ENCODE measurements around the gene FLCN.

The FLCN gene

GRCh38 chr17:17227608-17228520, 9.1 kb downstream of the FLCN start:
- Mint-ChIP-seq H3K36me3 (peaks cover 66 to 68% of the 10 kb centered on the region in 2 donors), H3K9me3 (no peaks in the 10 kb centered on the region), H3K4me1 (peaks cover 8 to 9% of the 10 kb centered on the region in 2 donors), H3K27ac (no peak overlapping the region), H3K27me3 (no peaks in the 10 kb centered on the region), H3K4me3 (no peak overlapping the region)
- no peak for DNase-seq
- ATAC-seq (replicated peaks): no peak

- H3K27ac Mint-ChIP-seq: no peak overlapping the region
- H3K9me3 Mint-ChIP-seq: no peaks in the 10 kb centered on the region
- H3K27me3 Mint-ChIP-seq: no peaks in the 10 kb centered on the region
- DNase-seq (no peak), ATAC-seq (replicated peaks) (no peak)
- peaks cover 60 to 65% of the 10 kb centered on the region in 2 donors for H3K36me3 Mint-ChIP-seq
- H3K4me1 Mint-ChIP-seq: peaks cover 0 to 6% of the 10 kb centered on the region in 2 donors
- H3K4me3 Mint-ChIP-seq: no peak overlapping the region
Measured at GRCh38 chr17:17226451-17227265, 10.3 kb downstream of the FLCN start.

- Mint-ChIP-seq H3K36me3 (peaks cover 62 to 68% of the 10 kb centered on the region in 2 donors), H3K9me3 (no peaks in the 10 kb centered on the region), H3K27ac (no peak overlapping the region), H3K4me3 (no peak overlapping the region), H3K4me1 (peaks cover 0 to 5% of the 10 kb centered on the region in 2 donors), H3K27me3 (no peaks in the 10 kb centered on the region)
- no peak for DNase-seq
- no peak for ATAC-seq (replicated peaks)
Measured at GRCh38 chr17:17225901-17226300, 11.1 kb downstream of the FLCN start.

- Mint-ChIP-seq H3K4me1 (peaks cover 0 to 4% of the 10 kb centered on the region in 2 donors), H3K9me3 (no peaks in the 10 kb centered on the region), H3K27ac (no peak overlapping the region), H3K4me3 (no peak overlapping the region), H3K36me3 (peaks cover 67 to 68% of the 10 kb centered on the region in 2 donors), H3K27me3 (no peaks in the 10 kb centered on the region)
- DNase-seq (no peak), ATAC-seq (replicated peaks) (no peak)
Measured at GRCh38 chr17:17224137-17224536, 12.8 kb downstream of the FLCN start.

- DNase-seq (no peak), ATAC-seq (replicated peaks) (no peak)
- Mint-ChIP-seq H3K27me3 (no peaks in the 10 kb centered on the region), H3K27ac (no peak overlapping the region), H3K4me3 (no peak overlapping the region), H3K9me3 (no peaks in the 10 kb centered on the region), H3K4me1 (peaks cover 0 to 2% of the 10 kb centered on the region in 2 donors), H3K36me3 (peaks cover 66 to 68% of the 10 kb centered on the region in 2 donors)
Measured at GRCh38 chr17:17223736-17224135, 13.2 kb downstream of the FLCN start.

GRCh38 chr17:17221329-17221728, 15.6 kb downstream of the FLCN start:
- Mint-ChIP-seq H3K4me3 (no peak overlapping the region), H3K27me3 (no peaks in the 10 kb centered on the region), H3K4me1 (peaks cover 0 to 2% of the 10 kb centered on the region in 2 donors), H3K9me3 (no peaks in the 10 kb centered on the region), H3K36me3 (peaks cover 67 to 76% of the 10 kb centered on the region in 2 donors), H3K27ac (no peak overlapping the region)
- ATAC-seq (replicated peaks) (no peak), DNase-seq (no peak)

- H3K4me1 Mint-ChIP-seq: peaks cover 0 to under 1% of the 10 kb centered on the region in 2 donors
- DNase-seq: no peak
- H3K9me3 Mint-ChIP-seq: no peaks in the 10 kb centered on the region
- H3K4me3 Mint-ChIP-seq: no peak overlapping the region
- H3K27me3 Mint-ChIP-seq: no peaks in the 10 kb centered on the region
- H3K36me3 Mint-ChIP-seq: peaks cover 67 to 75% of the 10 kb centered on the region in 2 donors
- no peak for ATAC-seq (replicated peaks)
- no peak overlapping the region for H3K27ac Mint-ChIP-seq
Measured at GRCh38 chr17:17220529-17220928, 16.4 kb downstream of the FLCN start.

- Mint-ChIP-seq H3K4me3 (no peak overlapping the region), H3K27ac (no peak overlapping the region), H3K36me3 (peaks cover 56 to 69% of the 10 kb centered on the region in 2 donors), H3K9me3 (no peaks in the 10 kb centered on the region), H3K4me1 (no peaks in the 10 kb centered on the region), H3K27me3 (no peaks in the 10 kb centered on the region)
- DNase-seq (no peak), ATAC-seq (replicated peaks) (no peak)
Measured at GRCh38 chr17:17217995-17218394, 19.0 kb downstream of the FLCN start.

- no peaks in the 10 kb centered on the region for H3K9me3 Mint-ChIP-seq
- DNase-seq (no peak), ATAC-seq (replicated peaks) (no peak)
- no peak overlapping the region for H3K27ac Mint-ChIP-seq
- no peak overlapping the region for H3K4me3 Mint-ChIP-seq
- H3K36me3 Mint-ChIP-seq: peaks cover 54 to 68% of the 10 kb centered on the region in 2 donors
- H3K4me1 Mint-ChIP-seq: no peaks in the 10 kb centered on the region
- H3K27me3 Mint-ChIP-seq: no peaks in the 10 kb centered on the region
Measured at GRCh38 chr17:17216776-17217175, 20.2 kb downstream of the FLCN start.

- Mint-ChIP-seq H3K36me3 (peaks cover 52 to 63% of the 10 kb centered on the region in 2 donors), H3K9me3 (no peaks in the 10 kb centered on the region), H3K27ac (no peak overlapping the region), H3K4me3 (no peak overlapping the region), H3K4me1 (no peaks in the 10 kb centered on the region), H3K27me3 (no peaks in the 10 kb centered on the region)
- no peak for ATAC-seq (replicated peaks)
- DNase-seq: no peak
Measured at GRCh38 chr17:17216236-17216635, 20.7 kb downstream of the FLCN start.

GRCh38 chr17:17215575-17215974, 21.4 kb downstream of the FLCN start:
- H3K36me3 Mint-ChIP-seq: peaks cover 51 to 59% of the 10 kb centered on the region in 2 donors

GRCh38 chr17:17214646-17215436, 22.1 kb downstream of the FLCN start:
- H3K4me3 Mint-ChIP-seq: no peak overlapping the region
- H3K4me1 Mint-ChIP-seq: no peaks in the 10 kb centered on the region
- H3K27ac Mint-ChIP-seq: no peak overlapping the region
- H3K9me3 Mint-ChIP-seq: no peaks in the 10 kb centered on the region
- H3K27me3 Mint-ChIP-seq: no peaks in the 10 kb centered on the region
- ATAC-seq (replicated peaks) (no peak), DNase-seq (no peak)
- peaks cover 44 to 52% of the 10 kb centered on the region in 2 donors for H3K36me3 Mint-ChIP-seq

More at GRCh38 chr17:17215575-17215974, 21.4 kb downstream of the FLCN start:
- ATAC-seq (replicated peaks) (no peak), DNase-seq (no peak)
- Mint-ChIP-seq H3K4me1 (no peaks in the 10 kb centered on the region), H3K27ac (no peak overlapping the region), H3K4me3 (no peak overlapping the region), H3K9me3 (no peaks in the 10 kb centered on the region), H3K27me3 (no peaks in the 10 kb centered on the region)

GRCh38 chr17:17213775-17214174, 23.2 kb downstream of the FLCN start:
- peaks cover 38 to 46% of the 10 kb centered on the region in 2 donors for H3K36me3 Mint-ChIP-seq
- H3K9me3 Mint-ChIP-seq: no peaks in the 10 kb centered on the region
- H3K4me1 Mint-ChIP-seq: no peaks in the 10 kb centered on the region
- H3K4me3 Mint-ChIP-seq: no peak overlapping the region
- H3K27me3 Mint-ChIP-seq: no peaks in the 10 kb centered on the region
- no peak overlapping the region for H3K27ac Mint-ChIP-seq
- no peak for DNase-seq
- ATAC-seq (replicated peaks): no peak

- DNase-seq (no peak), ATAC-seq (replicated peaks) (no peak)
- Mint-ChIP-seq H3K36me3 (peaks cover 20 to 26% of the 10 kb centered on the region in 2 donors), H3K27ac (no peak overlapping the region), H3K9me3 (peaks cover 0 to 5% of the 10 kb centered on the region in 2 donors), H3K4me1 (peaks cover 17 to 32% of the 10 kb centered on the region in 2 donors), H3K27me3 (no peaks in the 10 kb centered on the region), H3K4me3 (no peak overlapping the region)
Measured at GRCh38 chr17:17207998-17208397, 29.0 kb downstream of the FLCN start.
